ENCODE results near the gene ZNF576.

ZNF576 gene

DNA sequence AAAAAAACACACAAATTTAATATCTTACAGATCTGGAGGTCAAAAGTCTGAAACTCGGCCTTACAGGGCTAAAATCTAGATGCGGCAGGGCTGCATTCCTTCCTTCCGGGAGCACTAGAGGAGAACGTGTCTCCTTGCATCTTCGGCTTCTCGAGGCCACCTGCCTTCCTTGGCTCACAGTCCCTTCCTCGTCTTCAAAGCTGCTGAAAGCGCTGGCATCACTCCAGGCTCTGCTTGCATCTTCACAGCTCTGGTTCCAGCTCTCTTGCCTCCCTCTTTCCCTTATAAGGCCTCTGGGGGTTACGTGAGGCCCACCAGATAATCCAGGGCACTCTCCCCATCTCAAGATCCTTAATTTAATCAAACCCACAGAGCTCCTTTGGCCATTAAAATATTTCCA, 31.6 kb upstream of the ZNF576 start:
- ATAC-seq: no peak
- TF ChIP-seq ZNF70 (CRISPR knock-in tag; IDR thresholded peaks at IDR 0.05) (no peak), ZNF8 (CRISPR knock-in tag; IDR thresholded peaks at IDR 0.05) (no peak), ARNTL (CRISPR knock-in tag; IDR thresholded peaks at IDR 0.05; ENCODE audit: borderline replicate concordance, low read depth) (no peak), BACH2 (CRISPR knock-in tag; IDR thresholded peaks at IDR 0.05; ENCODE audit: borderline replicate concordance) (no peak), ZNF565 (CRISPR knock-in tag; conservative IDR thresholded peaks at IDR 0.05; ENCODE audit: low read depth) (no peak), PPARA (CRISPR knock-in tag; IDR thresholded peaks at IDR 0.05; ENCODE audit: borderline replicate concordance) (no peak), TOX (CRISPR knock-in tag; IDR thresholded peaks at IDR 0.05; ENCODE audit: borderline replicate concordance) (no peak)
- TF ChIP-seq, protein P1, sequence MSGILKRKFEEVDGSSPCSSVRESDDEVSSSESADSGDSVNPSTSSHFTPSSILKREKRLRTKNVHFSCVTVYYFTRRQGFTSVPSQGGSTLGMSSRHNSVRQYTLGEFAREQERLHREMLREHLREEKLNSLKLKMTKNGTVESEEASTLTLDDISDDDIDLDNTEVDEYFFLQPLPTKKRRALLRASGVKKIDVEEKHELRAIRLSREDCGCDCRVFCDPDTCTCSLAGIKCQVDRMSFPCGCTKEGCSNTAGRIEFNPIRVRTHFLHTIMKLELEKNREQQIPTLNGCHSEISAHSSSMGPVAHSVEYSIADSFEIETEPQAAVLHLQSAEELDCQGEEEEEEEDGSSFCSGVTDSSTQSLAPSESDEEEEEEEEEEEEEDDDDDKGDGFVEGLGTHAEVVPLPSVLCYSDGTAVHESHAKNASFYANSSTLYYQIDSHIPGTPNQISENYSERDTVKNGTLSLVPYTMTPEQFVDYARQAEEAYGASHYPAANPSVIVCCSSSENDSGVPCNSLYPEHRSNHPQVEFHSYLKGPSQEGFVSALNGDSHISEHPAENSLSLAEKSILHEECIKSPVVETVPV (CRISPR knock-in tag; IDR thresholded peaks at IDR 0.05): no peak
- TF ChIP-seq, protein P2, sequence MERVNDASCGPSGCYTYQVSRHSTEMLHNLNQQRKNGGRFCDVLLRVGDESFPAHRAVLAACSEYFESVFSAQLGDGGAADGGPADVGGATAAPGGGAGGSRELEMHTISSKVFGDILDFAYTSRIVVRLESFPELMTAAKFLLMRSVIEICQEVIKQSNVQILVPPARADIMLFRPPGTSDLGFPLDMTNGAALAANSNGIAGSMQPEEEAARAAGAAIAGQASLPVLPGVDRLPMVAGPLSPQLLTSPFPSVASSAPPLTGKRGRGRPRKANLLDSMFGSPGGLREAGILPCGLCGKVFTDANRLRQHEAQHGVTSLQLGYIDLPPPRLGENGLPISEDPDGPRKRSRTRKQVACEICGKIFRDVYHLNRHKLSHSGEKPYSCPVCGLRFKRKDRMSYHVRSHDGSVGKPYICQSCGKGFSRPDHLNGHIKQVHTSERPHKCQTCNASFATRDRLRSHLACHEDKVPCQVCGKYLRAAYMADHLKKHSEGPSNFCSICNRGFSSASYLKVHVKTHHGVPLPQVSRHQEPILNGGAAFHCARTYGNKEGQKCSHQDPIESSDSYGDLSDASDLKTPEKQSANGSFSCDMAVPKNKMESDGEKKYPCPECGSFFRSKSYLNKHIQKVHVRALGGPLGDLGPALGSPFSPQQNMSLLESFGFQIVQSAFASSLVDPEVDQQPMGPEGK (CRISPR knock-in tag; IDR thresholded peaks at IDR 0.05; ENCODE audit: borderline replicate concordance): no peak
- TF ChIP-seq, protein P3, sequence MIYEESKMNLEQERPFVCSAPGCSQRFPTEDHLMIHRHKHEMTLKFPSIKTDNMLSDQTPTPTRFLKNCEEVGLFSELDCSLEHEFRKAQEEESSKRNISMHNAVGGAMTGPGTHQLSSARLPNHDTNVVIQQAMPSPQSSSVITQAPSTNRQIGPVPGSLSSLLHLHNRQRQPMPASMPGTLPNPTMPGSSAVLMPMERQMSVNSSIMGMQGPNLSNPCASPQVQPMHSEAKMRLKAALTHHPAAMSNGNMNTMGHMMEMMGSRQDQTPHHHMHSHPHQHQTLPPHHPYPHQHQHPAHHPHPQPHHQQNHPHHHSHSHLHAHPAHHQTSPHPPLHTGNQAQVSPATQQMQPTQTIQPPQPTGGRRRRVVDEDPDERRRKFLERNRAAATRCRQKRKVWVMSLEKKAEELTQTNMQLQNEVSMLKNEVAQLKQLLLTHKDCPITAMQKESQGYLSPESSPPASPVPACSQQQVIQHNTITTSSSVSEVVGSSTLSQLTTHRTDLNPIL (CRISPR knock-in tag; IDR thresholded peaks at IDR 0.05; ENCODE audit: low read depth): no peak

DNA sequence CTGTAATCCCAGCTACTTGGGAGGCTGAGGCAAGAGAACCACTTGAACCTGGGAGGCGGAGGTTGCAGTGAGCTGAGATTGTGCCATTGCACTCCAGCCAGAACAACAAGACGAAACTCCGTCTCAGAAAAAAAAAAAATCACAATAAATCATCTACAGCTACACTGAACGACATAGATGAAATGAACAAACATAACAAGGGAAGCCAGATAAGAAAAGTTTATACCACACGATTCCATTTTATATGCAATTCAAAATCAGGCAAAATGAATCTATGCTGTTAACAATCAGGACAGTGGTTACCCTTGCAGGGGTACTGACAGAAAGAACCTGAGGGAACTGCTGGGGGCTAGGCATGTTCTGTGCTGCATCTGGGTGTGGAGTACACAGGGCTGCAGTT, 26.7 kb upstream of the ZNF576 start:
- TF ChIP-seq, protein P3 (CRISPR knock-in tag; IDR thresholded peaks at IDR 0.05; ENCODE audit: low read depth): no peak
- no peak for TF ChIP-seq CSDC2 (CRISPR knock-in tag; IDR thresholded peaks at IDR 0.05)
- no peak for TF ChIP-seq ZNF8 (CRISPR knock-in tag; IDR thresholded peaks at IDR 0.05)
- TF ChIP-seq, protein P1 (CRISPR knock-in tag; IDR thresholded peaks at IDR 0.05): no peak
- TF ChIP-seq PPARA (CRISPR knock-in tag; IDR thresholded peaks at IDR 0.05; ENCODE audit: borderline replicate concordance): no peak
- TF ChIP-seq ESRRG (CRISPR knock-in tag; IDR thresholded peaks at IDR 0.05): no peak
- TF ChIP-seq SNAI2 (CRISPR knock-in tag; IDR thresholded peaks at IDR 0.05): no peak
- no peak for TF ChIP-seq ARNTL (CRISPR knock-in tag; IDR thresholded peaks at IDR 0.05; ENCODE audit: borderline replicate concordance, low read depth)
- no peak for TF ChIP-seq ZC3H10 (CRISPR knock-in tag; IDR thresholded peaks at IDR 0.05)
- no peak for TF ChIP-seq BACH2 (CRISPR knock-in tag; IDR thresholded peaks at IDR 0.05; ENCODE audit: borderline replicate concordance)
- no peak for TF ChIP-seq RARB (CRISPR knock-in tag; IDR thresholded peaks at IDR 0.05)
- TF ChIP-seq TCF4 (CRISPR knock-in tag; IDR thresholded peaks at IDR 0.05; ENCODE audit: borderline replicate concordance): no peak
- ATAC-seq: no peak

DNA sequence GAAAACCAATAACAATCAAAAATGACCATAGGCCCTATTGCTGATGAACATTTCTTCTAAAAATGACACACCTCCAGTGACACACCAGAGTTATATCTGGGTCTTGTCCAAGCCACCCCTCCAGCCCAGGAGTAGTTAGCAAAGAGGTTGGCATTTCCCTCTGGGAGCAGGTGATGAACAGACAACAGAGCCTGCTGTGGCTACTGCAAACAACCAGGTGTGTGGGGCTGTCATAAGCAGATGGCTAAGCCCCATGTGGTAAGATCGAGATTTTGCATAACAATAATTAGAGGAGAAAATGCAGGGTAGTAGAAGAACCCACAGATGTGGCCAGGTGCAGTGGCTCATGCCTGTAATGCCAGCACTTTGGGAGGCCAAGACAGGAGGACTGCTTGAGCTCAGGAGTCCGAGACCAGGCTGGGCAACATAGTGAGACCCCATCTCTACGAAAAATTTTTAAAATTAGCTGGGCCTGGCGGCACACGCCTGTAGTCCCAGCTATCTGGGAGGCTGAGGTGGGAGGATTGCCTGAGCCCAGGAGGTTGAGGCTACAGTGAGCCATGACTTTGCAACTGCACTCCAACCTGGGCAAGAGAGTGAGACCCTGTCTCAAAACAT, 26.1 kb upstream of the ZNF576 start:
- ATAC-seq: no peak
- TF ChIP-seq TCF4 (CRISPR knock-in tag; IDR thresholded peaks at IDR 0.05; ENCODE audit: borderline replicate concordance) (no peak), ZNF70 (CRISPR knock-in tag; IDR thresholded peaks at IDR 0.05) (no peak), ISL1 (CRISPR knock-in tag; IDR thresholded peaks at IDR 0.05) (no peak), GLIS3 (CRISPR knock-in tag; IDR thresholded peaks at IDR 0.05) (no peak), RARB (CRISPR knock-in tag; IDR thresholded peaks at IDR 0.05) (no peak), ZFP30 (CRISPR knock-in tag; IDR thresholded peaks at IDR 0.05) (no peak), ARNTL (CRISPR knock-in tag; IDR thresholded peaks at IDR 0.05; ENCODE audit: borderline replicate concordance, low read depth) (no peak), TOX (CRISPR knock-in tag; IDR thresholded peaks at IDR 0.05; ENCODE audit: borderline replicate concordance) (no peak), ZNF8 (CRISPR knock-in tag; IDR thresholded peaks at IDR 0.05) (no peak), ZFP3 (CRISPR knock-in tag; IDR thresholded peaks at IDR 0.05) (no peak)
- TF ChIP-seq, protein P2 (CRISPR knock-in tag; IDR thresholded peaks at IDR 0.05; ENCODE audit: borderline replicate concordance): no peak
- TF ChIP-seq, protein P1 (CRISPR knock-in tag; IDR thresholded peaks at IDR 0.05): no peak
- TF ChIP-seq, protein P3 (CRISPR knock-in tag; IDR thresholded peaks at IDR 0.05; ENCODE audit: low read depth): no peak
